Measurements from ENCODE around the gene COQ10B. TPM values are rescaled to one million over a fixed set of nuclear protein-coding genes. Genes with fewer than 3 reads are reported as not detected.

The COQ10B gene
- total RNA-seq, 1 donor: 69.5 TPM

DNA sequence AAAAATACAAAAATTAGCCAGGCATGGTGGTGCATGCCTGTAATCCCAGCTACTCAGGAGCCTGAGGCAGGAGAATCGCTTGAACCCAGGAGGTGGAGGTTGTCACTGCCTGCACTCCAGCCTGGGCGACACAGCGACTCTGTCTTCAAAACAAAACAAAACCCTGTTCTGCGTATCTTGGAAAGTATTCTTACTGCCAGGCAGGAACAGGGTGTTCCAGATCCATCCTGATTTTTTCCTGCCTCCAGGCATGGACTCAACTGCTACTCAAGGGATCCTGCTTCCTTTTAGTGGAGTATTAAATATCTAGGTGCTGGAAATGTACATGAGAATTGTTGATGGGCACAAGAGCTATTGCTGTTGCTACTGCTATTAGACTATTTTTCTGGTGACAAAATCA is 34.0 kb downstream of the COQ10B start:
- DNase-seq (ENCODE audit: low read depth): no peak
- no peak overlapping the region for H3K4me3 ChIP-seq (ENCODE audit: low read depth, low read length)
- TF ChIP-seq, protein P1, sequence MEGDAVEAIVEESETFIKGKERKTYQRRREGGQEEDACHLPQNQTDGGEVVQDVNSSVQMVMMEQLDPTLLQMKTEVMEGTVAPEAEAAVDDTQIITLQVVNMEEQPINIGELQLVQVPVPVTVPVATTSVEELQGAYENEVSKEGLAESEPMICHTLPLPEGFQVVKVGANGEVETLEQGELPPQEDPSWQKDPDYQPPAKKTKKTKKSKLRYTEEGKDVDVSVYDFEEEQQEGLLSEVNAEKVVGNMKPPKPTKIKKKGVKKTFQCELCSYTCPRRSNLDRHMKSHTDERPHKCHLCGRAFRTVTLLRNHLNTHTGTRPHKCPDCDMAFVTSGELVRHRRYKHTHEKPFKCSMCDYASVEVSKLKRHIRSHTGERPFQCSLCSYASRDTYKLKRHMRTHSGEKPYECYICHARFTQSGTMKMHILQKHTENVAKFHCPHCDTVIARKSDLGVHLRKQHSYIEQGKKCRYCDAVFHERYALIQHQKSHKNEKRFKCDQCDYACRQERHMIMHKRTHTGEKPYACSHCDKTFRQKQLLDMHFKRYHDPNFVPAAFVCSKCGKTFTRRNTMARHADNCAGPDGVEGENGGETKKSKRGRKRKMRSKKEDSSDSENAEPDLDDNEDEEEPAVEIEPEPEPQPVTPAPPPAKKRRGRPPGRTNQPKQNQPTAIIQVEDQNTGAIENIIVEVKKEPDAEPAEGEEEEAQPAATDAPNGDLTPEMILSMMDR (IDR thresholded peaks at IDR 0.05; ENCODE audit: insufficient read depth, low read depth, low read length): no peak

DNA sequence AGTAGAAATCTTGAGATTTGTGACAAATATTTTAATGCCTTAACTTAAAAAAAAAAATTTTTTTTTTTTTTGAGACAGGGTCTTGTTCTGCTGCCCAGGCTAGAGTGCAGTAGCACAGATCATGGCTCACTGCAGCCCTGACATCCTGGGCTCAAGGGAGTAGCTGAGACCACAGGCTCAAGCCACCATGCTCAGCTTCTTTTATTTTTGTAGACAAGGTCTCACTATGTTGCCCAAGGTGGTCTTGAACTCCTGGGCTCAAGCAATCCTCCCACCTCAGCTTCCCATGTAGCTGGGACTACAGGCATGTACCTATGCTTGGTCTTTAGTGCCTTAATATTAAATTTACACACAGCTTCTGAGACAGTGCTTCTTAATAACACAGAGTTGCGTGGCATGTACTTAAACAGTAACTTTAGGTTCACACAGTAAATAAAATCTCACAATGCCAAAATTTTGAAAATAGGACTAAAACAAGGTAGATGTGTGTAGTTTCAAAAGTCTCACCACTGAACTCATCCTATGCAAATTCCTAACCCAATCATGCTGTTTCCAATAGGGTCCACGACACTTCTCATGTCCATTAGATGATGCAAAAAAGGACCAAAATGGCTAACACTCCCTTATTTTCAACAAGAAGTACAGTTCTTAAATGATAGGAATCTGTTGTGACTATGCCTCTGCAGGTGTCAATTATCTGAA is 42.2 kb downstream of the COQ10B start:
- TF ChIP-seq, protein P1 (IDR thresholded peaks at IDR 0.05; ENCODE audit: insufficient read depth, low read depth, low read length): no peak
- no peak for DNase-seq (ENCODE audit: low read depth)
- no peak overlapping the region for H3K4me3 ChIP-seq (ENCODE audit: low read depth, low read length)

DNA sequence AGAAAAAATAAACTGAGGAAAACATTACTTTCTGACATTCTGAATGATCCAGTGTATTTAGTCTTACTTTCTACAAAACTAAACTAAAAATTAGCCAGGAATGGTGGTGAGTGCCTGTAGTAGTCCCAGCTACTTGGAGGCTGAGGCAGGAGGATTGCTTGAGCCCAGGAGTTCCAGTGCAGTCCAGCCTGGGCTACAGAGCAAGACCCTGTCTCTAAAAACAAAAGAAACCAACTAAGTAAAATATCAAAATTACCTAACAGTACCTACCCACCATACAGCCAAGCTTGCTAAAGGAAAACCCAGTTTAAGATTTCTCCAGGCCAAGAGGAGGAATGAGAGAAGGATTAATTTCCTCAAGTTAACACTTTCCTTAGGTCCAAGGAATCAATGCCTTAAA is 43.3 kb downstream of the COQ10B start:
- H3K4me3 ChIP-seq (ENCODE audit: low read depth, low read length): no peak overlapping the region
- TF ChIP-seq, protein P1 (IDR thresholded peaks at IDR 0.05; ENCODE audit: insufficient read depth, low read depth, low read length): no peak
- DNase-seq (ENCODE audit: low read depth): no peak

DNA sequence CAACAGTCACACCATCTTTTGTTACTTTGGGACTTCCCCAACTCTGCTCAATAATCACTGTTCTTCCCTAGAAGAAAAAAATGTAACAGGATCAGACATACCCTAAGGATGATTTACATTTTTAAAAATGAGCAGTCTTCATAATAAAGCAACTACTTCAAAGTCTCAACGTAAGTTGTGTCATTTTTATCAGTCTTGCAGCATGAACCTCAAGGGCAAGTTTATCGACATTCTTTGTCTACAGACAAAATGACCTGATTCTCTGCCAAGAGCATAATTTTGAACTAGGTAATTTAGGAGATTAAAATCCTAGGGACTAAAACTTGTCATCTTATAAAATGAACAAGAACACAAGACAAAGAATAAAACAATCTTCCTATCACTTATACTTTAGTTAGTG is 44.0 kb downstream of the COQ10B start:
- no peak for DNase-seq (ENCODE audit: low read depth)
- TF ChIP-seq, protein P1 (IDR thresholded peaks at IDR 0.05; ENCODE audit: insufficient read depth, low read depth, low read length): no peak
- no peak overlapping the region for H3K4me3 ChIP-seq (ENCODE audit: low read depth, low read length)

DNA sequence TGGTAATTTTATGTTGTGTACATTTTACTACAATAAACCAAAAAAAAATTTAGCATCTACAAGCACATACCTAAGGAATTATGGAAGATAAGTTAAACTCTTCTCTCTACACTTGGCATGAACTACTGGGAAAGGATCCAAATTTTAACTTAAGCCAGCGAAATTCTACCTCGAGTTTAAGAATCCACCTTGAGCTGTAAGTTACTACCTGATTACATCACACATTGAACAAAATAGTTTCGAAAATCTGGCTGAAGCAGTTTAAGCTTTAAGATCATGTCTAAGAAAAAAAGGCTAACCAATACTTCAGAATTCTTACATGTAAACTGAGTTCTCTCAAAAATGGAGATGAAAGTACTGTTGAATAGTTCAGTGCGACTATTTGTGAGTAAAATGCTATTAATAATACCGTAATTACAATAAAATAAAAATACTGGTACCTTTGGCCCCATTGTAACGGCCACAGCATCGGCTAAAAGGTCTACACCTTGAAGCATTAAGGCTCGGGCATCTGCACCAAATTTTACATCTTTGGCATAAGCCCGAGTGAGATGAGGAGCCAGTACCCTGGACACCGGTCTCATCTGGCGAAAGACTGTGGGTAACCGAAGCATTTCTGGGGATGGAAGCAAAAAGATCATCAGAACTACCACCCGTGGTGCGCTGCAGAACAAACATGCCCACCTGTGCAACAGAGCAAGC is 45.0 kb downstream of the COQ10B start:
- peak overlapping the region; percentile 90 for H3K4me3 ChIP-seq (ENCODE audit: low read depth, low read length)
- DNase-seq (ENCODE audit: low read depth): peak; percentile 12
- TF ChIP-seq, protein P1 (IDR thresholded peaks at IDR 0.05; ENCODE audit: insufficient read depth, low read depth, low read length): no peak

DNA sequence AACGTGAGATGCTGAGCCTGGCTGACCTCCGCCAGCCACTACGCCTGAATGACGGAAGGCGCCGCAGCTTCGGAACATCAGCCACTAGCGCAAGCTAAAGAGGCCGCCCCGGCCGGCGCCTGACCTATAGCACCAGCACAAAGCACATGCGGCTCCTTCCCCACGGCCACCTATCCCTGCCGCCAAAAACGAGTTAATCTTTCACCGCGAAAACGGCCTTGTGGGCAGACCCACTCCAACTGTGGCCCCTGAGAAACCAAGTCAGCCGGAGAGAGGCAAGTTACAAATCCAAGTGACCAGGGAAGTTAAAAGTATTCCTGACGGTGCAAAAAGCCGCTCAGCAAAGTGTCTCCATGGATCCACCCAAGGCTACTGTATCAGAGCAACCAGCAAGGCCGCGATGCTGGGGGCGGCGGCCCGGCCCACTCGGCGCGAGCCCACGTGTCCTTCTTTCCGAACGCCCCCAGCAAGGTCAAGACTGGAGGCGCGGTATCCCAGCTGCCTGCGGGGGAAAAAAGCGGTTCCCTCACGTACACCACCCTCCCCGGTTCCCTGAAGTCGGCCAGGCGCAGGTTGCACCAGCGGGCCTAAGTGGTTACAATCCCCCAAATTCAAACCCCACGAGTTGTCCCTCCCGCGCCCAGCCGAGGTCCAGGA is 45.7 kb downstream of the COQ10B start:
- TF ChIP-seq, protein P1 (IDR thresholded peaks at IDR 0.05; ENCODE audit: insufficient read depth, low read depth, low read length): no peak
- peak overlapping the region; percentile 90 for H3K4me3 ChIP-seq (ENCODE audit: low read depth, low read length)
- DNase-seq (ENCODE audit: low read depth): peak; percentile 78

Data from fibroblast of villous mesenchyme (primary cell).